SK-N-MC (cell line): ENCODE results near the gene GSG1L.

Source experiments
- EZH2 ChIP-seq: fragments of 200-600 bp; sonication (generic); IDR thresholded peaks from one replicate; pipeline ENCODE4 v1.6.1; 2017; ENCODE audit warnings: antibody characterized with exemption
- FOXP2 ChIP-seq: optimal IDR thresholded peaks from 2 replicates; pipeline ENCODE3; 2011; ENCODE audit warnings: mild to moderate bottlenecking, moderate library complexity; ENCODE audit not compliant: insufficient read depth; ENCODE audit errors: extremely low read length, control extremely low read depth
- POLR2AphosphoS5 ChIP-seq: IDR thresholded peaks from 2 replicates; pipeline ENCODE4 v1.6.1; 2012; ENCODE audit warnings: mild to moderate bottlenecking, low read depth, low read length, borderline replicate concordance

- TF ChIP-seq EZH2 (no peak), POLR2AphosphoS5 (no peak), FOXP2 (no peak)
Measured at GRCh38 chr16:27927266-27927901, 136.1 kb downstream of the GSG1L start.
